H9 (cell line): ENCODE results near the gene MTMR12. TPM values are rescaled to one million over a fixed set of nuclear protein-coding genes. Genes with fewer than 3 reads are reported as not detected.

ENCODE experiments used
- DNase-seq: peaks from one replicate; pipeline ENCODE4 v3.0.0-alpha.2; 2017
- H2AFZ ChIP-seq: one replicate; pipeline ENCODE4 v1.6.1; 2013; ENCODE audit warnings: mild to moderate bottlenecking, low read length, control low read depth, moderate library complexity
- H2AK5ac ChIP-seq: 2 replicates; pipeline ENCODE4 v1.6.1; 2013; ENCODE audit warnings: low read length, control low read depth, mixed read lengths; ENCODE audit not compliant: insufficient read length
- H2BK120ac ChIP-seq: one replicate; pipeline ENCODE4 v1.6.1; 2013; ENCODE audit warnings: low read depth, mild to moderate bottlenecking, low read length, control low read depth, inconsistent platforms; ENCODE audit not compliant: poor library complexity, severe bottlenecking
- H2BK12ac ChIP-seq: 2 replicates; pipeline ENCODE4 v1.6.1; 2013; ENCODE audit warnings: low read length, control low read depth, mixed read lengths, low read depth; ENCODE audit not compliant: insufficient read length
- H2BK15ac ChIP-seq: 2 replicates; pipeline ENCODE4 v1.6.1; 2013; ENCODE audit warnings: low read depth, low read length, control low read depth
- H2BK20ac ChIP-seq: one replicate; pipeline ENCODE4 v1.6.1; 2013; ENCODE audit warnings: low read depth, mild to moderate bottlenecking, low read length, control low read depth, inconsistent platforms; ENCODE audit not compliant: poor library complexity, severe bottlenecking
- H2BK5ac ChIP-seq: 2 replicates; pipeline ENCODE4 v1.6.1; 2013; ENCODE audit warnings: low read length, control low read depth, mixed read lengths; ENCODE audit not compliant: insufficient read length
- H3K14ac ChIP-seq: 2 replicates; pipeline ENCODE4 v1.6.1; 2013; ENCODE audit warnings: low read length, control low read depth; ENCODE audit not compliant: insufficient read depth
- H3K18ac ChIP-seq: 2 replicates; pipeline ENCODE4 v1.6.1; 2013; ENCODE audit warnings: low read depth, mild to moderate bottlenecking, mixed read lengths, low read length, control low read depth; ENCODE audit not compliant: insufficient read length
- H3K23ac ChIP-seq: 2 replicates; pipeline ENCODE4 v1.6.1; 2013; ENCODE audit warnings: low read length, control low read depth, mixed read lengths, low read depth; ENCODE audit not compliant: insufficient read length
- H3K23me2 ChIP-seq: 2 replicates; pipeline ENCODE4 v1.6.1; 2013; ENCODE audit warnings: low read depth, mild to moderate bottlenecking, mixed read lengths, low read length, control low read depth; ENCODE audit not compliant: insufficient read length, poor library complexity, severe bottlenecking
- H3K27ac ChIP-seq: 2 replicates; pipeline ENCODE4 v1.5.1; 2013; ENCODE audit warnings: low read length, control low read depth, mixed read lengths, low read depth; ENCODE audit not compliant: insufficient read length
- H3K27me3 ChIP-seq: 2 replicates; pipeline ENCODE4 v1.6.1; 2013; ENCODE audit warnings: low read length, control low read depth, inconsistent platforms; ENCODE audit not compliant: insufficient read depth
- H3K4ac ChIP-seq: 2 replicates; pipeline ENCODE4 v1.6.1; 2013; ENCODE audit warnings: low read depth, mild to moderate bottlenecking, control low read depth, inconsistent platforms, low read length, moderate library complexity
- H3K4me1 ChIP-seq: 2 replicates; pipeline ENCODE4 v1.6.1; 2013; ENCODE audit warnings: low read length, control low read depth, inconsistent platforms; ENCODE audit not compliant: insufficient read depth
- H3K4me2 ChIP-seq: 2 replicates; pipeline ENCODE4 v1.6.1; 2013; ENCODE audit warnings: low read length, control low read depth, mixed read lengths; ENCODE audit not compliant: insufficient read length, insufficient read depth
- H3K56ac ChIP-seq: 2 replicates; pipeline ENCODE4 v1.6.1; 2013; ENCODE audit warnings: low read depth, mild to moderate bottlenecking, mixed read lengths, low read length, control low read depth; ENCODE audit not compliant: insufficient read length
- H3K79me1 ChIP-seq: 2 replicates; pipeline ENCODE4 v1.6.1; 2013; ENCODE audit warnings: low read depth, mild to moderate bottlenecking, moderate library complexity, low read length, control low read depth, inconsistent platforms; ENCODE audit not compliant: insufficient read depth, poor library complexity, severe bottlenecking
- H3K79me2 ChIP-seq: 2 replicates; pipeline ENCODE4 v1.6.1; 2013; ENCODE audit warnings: low read length, control low read depth, inconsistent platforms; ENCODE audit not compliant: insufficient read depth
- H3K9ac ChIP-seq: 2 replicates; pipeline ENCODE4 v1.6.1; 2013; ENCODE audit warnings: low read length, control low read depth, mixed read lengths; ENCODE audit not compliant: insufficient read length; ENCODE audit errors: extremely low read depth
- H3K9me3 ChIP-seq: one replicate; pipeline ENCODE4 v1.6.1; 2013; ENCODE audit warnings: low read depth, low read length, inconsistent platforms; ENCODE audit not compliant: control insufficient read depth
- H3T11ph ChIP-seq: one replicate; pipeline ENCODE4 v1.6.1; 2013; ENCODE audit warnings: mild to moderate bottlenecking, low read length, control low read depth, inconsistent platforms
- H4K20me1 ChIP-seq: one replicate; pipeline ENCODE4 v1.6.1; 2013; ENCODE audit not compliant: control insufficient read depth, insufficient read length, insufficient read depth
- H4K5ac ChIP-seq: 2 replicates; pipeline ENCODE4 v1.6.1; 2013; ENCODE audit warnings: low read depth, mild to moderate bottlenecking, mixed read lengths, low read length, control low read depth; ENCODE audit not compliant: insufficient read length
- H4K8ac ChIP-seq: replicated peaks from 2 replicates; pipeline ENCODE4 v1.6.1; 2013; ENCODE audit warnings: low read length, control low read depth, mixed read lengths, low read depth; ENCODE audit not compliant: insufficient read length
- H4K91ac ChIP-seq: 2 replicates; pipeline ENCODE4 v1.6.1; 2013; ENCODE audit warnings: low read depth, mild to moderate bottlenecking, moderate library complexity, mixed read lengths, low read length, control low read depth; ENCODE audit not compliant: insufficient read length
- H3K27ac Mint-ChIP-seq, 3 experiments: 2 replicates in 2 of 3; 3 replicates in 1 of 3; pipeline ENCODE4 v1.8.0; 2020 to 2021; ENCODE audit warnings: mixed read lengths in 3 of 3, mild to moderate bottlenecking in 1 of 3, moderate library complexity in 1 of 3
- H3K27me3 Mint-ChIP-seq: 2 replicates; pipeline ENCODE4 v1.8.0; 2021; ENCODE audit warnings: low read depth, mild to moderate bottlenecking, moderate library complexity, mixed read lengths
- H3K36me3 Mint-ChIP-seq, 3 experiments: 2 replicates in 2 of 3; 3 replicates in 1 of 3; pipeline ENCODE4 v1.8.0; 2020 to 2021; ENCODE audit warnings: low read depth in 3 of 3, mixed read lengths in 3 of 3; ENCODE audit not compliant: insufficient read depth in 1 of 3
- H3K4me1 Mint-ChIP-seq, 2 experiments: 2 replicates each; pipeline ENCODE4 v1.8.0; 2020; ENCODE audit warnings: mixed read lengths in 2 of 2
- H3K4me3 Mint-ChIP-seq, 2 experiments: 2 replicates in 1 of 2; 3 replicates in 1 of 2; pipeline ENCODE4 v1.8.0; 2020 to 2021; ENCODE audit warnings: mild to moderate bottlenecking in 2 of 2, mixed read lengths in 2 of 2, moderate library complexity in 1 of 2
- H3K9me3 Mint-ChIP-seq, 2 experiments: 2 replicates in 1 of 2; 3 replicates in 1 of 2; pipeline ENCODE4 v1.8.0; 2020; ENCODE audit warnings: mild to moderate bottlenecking in 2 of 2, mixed read lengths in 2 of 2, moderate library complexity in 1 of 2
- CTCF ChIP-seq: fragments of 200-600 bp; sonication (generic); conservative IDR thresholded peaks from 3 replicates; pipeline ENCODE4 v1.8.0; 2021; ENCODE audit warnings: antibody characterized with exemption, mild to moderate bottlenecking
- WGBS: extraction: QIAGEN DNeasy Blood & Tissue Kit; methylation state at CpG from one replicate; pipeline ENCODE4 v1.1.7; 2013; ENCODE audit warnings: missing lambda C conversion rate, low lambda C conversion rate, mixed read lengths; ENCODE audit not compliant: insufficient read length; ENCODE audit errors: extremely low coverage; 5-methylcytosine and 5-hydroxymethylcytosine counted together
- total RNA-seq: library from RNA; stranded (reverse); gene quantifications from 2 replicates; pipeline ENCODE4 v1.2.1, GENCODE V29; 2021

The MTMR12 gene
- total RNA-seq, 1 experiment from 2014 or later, result 39.3 TPM

- Histone ChIP-seq H2BK12ac (no peak overlapping the region), H3T11ph (no peak overlapping the region), H3K4ac (no peak overlapping the region), H3K79me1 (no peaks in the 10 kb centered on the region), H3K23me2 (no peaks in the 10 kb centered on the region), H3K27me3 (no peaks in the 10 kb centered on the region), H3K79me2 (no peaks in the 10 kb centered on the region), H3K18ac (no peak overlapping the region), H3K9me3 (no peaks in the 10 kb centered on the region), H4K8ac (no peak overlapping the region), H4K91ac (no peak overlapping the region), H2AFZ (no peak overlapping the region), H3K4me2 (no peak overlapping the region), H3K14ac (no peak overlapping the region), H4K20me1 (no peaks in the 10 kb centered on the region), H3K4me1 (peaks cover 4% of the 10 kb centered on the region; the same call in 1 of the 2 replicates), H3K9ac (no peak overlapping the region), H2AK5ac (no peak overlapping the region), H2BK5ac (no peak overlapping the region), H2BK15ac (no peak overlapping the region), H2BK20ac (no peak overlapping the region), H3K27ac (no peak overlapping the region), H2BK120ac (no peak overlapping the region), H3K23ac (no peak overlapping the region), H3K56ac (no peak overlapping the region), H4K5ac (no peak overlapping the region)
- peaks cover 15 to 29% (median 25%) of the 10 kb centered on the region in 3 experiments for H3K36me3 Mint-ChIP-seq
- H3K27me3 Mint-ChIP-seq, result no peaks in the 10 kb centered on the region
- H3K9me3 Mint-ChIP-seq, result no peaks in the 10 kb centered on the region; a peak in 1 of 5 replicates
- TF ChIP-seq CTCF, result no peak
- DNase-seq, result no peak
- peak overlapping the region in 2 of 3 experiments; percentile 8 to 50; a peak in 2 of 7 replicates for H3K27ac Mint-ChIP-seq
- H3K4me3 Mint-ChIP-seq, result no peak overlapping the region
- no CpG with 5 or more reads among the region's 5 CpGs for WGBS
- H3K4me1 Mint-ChIP-seq, result peaks cover 15% of the 10 kb centered on the region in 2 experiments
Measured at GRCh38 chr5:32225445-32225844, 87.3 kb downstream of the MTMR12 start.
